NCI-H1694 (cell line): Measurements from ENCODE around the gene CBL.
"Not testable (repeated sequence)": the region's sequence is repeated elsewhere in the genome, so short reads cannot be mapped to it uniquely, and the experiment has no call there.

Source experiments
- DNase-seq: peaks from one replicate; lab custom pipeline; 2025; lab: John Stamatoyannopoulos, UW

The CBL gene

GRCh38 chr11:119185981-119186634 lies 20.0 kb upstream of the CBL start:
- DNase-seq: no peak

GRCh38 chr11:119187123-119187892 lies 18.8 kb upstream of the CBL start:
- DNase-seq: no peak

GRCh38 chr11:119188067-119188466 lies 18.1 kb upstream of the CBL start:
- DNase-seq: no peak

- no peak for DNase-seq
These were observed 17.3 kb upstream of the CBL start for GRCh38 chr11:119188887-119189286.

- no peak for DNase-seq
These were observed 16.7 kb upstream of the CBL start for GRCh38 chr11:119189393-119189792.

- no peak for DNase-seq
These were observed 15.6 kb upstream of the CBL start for GRCh38 chr11:119190531-119190930.

- DNase-seq: not testable (repeated sequence)
These were observed 14.9 kb upstream of the CBL start for GRCh38 chr11:119191265-119191664.

- DNase-seq: no peak
These were observed 14.0 kb upstream of the CBL start for GRCh38 chr11:119192111-119192510.

- DNase-seq: no peak
These were observed 13.1 kb upstream of the CBL start for GRCh38 chr11:119193001-119193400.

- DNase-seq: no peak
These were observed 12.5 kb upstream of the CBL start for GRCh38 chr11:119193626-119194025.

GRCh38 chr11:119194811-119195440 lies 11.2 kb upstream of the CBL start:
- no peak for DNase-seq

GRCh38 chr11:119195680-119196079 lies 10.5 kb upstream of the CBL start:
- no peak for DNase-seq

GRCh38 chr11:119196833-119197483 lies 9.2 kb upstream of the CBL start:
- DNase-seq: peak; percentile 39

GRCh38 chr11:119198925-119199324 lies 7.2 kb upstream of the CBL start:
- no peak for DNase-seq

- DNase-seq: not testable (repeated sequence)
These were observed 4.9 kb upstream of the CBL start for GRCh38 chr11:119201236-119201635.

- DNase-seq: no peak
These were observed 3.6 kb upstream of the CBL start for GRCh38 chr11:119202554-119202953.

- no peak for DNase-seq
These were observed 2.1 kb upstream of the CBL start for GRCh38 chr11:119204066-119204465.

GRCh38 chr11:119205080-119205479 lies 1.1 kb upstream of the CBL start:
- DNase-seq: no peak

GRCh38 chr11:119206511-119207414 lies 624 bp downstream of the CBL start:
- DNase-seq: no peak

GRCh38 chr11:119207415-119207960 lies 1.3 kb downstream of the CBL start:
- DNase-seq: no peak

GRCh38 chr11:119209186-119209585 lies 3.0 kb downstream of the CBL start:
- DNase-seq: no peak
